ENCODE data around the gene DNM2.

DNA sequence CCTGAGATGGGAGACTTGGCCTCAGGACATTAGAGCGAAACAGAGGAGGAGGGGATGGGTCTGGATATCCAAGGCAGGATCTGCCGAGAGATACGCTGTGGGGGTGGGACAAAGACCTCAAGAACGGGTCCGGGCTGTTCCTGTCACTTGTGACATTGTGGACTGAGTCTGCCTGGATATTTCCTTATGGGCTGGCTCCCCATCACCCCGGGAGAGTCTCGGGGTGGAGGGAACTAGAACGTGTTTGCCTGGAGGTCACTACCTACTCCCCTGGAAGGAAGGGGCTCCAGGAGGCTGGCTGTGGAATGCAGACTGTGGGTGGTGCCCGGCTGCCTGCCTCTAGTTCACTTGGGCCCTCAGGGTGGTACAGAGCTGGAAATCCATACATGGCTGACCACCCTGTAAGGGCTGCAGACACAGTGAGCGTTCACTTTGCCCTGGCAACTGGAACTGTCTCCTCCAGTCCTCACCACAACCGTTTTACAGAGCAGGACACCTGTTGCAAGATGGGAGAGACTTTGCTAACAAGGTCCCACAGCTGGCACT lies 26.4 kb downstream of the DNM2 start:
- TF ChIP-seq EP300 (IDR thresholded peaks at IDR 0.05; ENCODE audit: borderline replicate concordance in 1 of 2, control insufficient read depth in 1 of 2, low read depth in 2 of 2, low read length in 2 of 2) (no peak), BRCA1 (IDR thresholded peaks at IDR 0.05; ENCODE audit: low read depth, low read length) (no peak), ETV6 (conservative IDR thresholded peaks at IDR 0.05 in 1 of 2, IDR thresholded peaks at IDR 0.05 in 1 of 2; ENCODE audit: borderline replicate concordance in 1 of 2, low read depth in 1 of 2) (no peak), POLR2A (IDR thresholded peaks at IDR 0.05; ENCODE audit: low read depth, low read length) (no peak), NFYA (IDR thresholded peaks at IDR 0.05; ENCODE audit: borderline replicate concordance, low read depth, low read length) (no peak), ATF2 (IDR thresholded peaks at IDR 0.05; ENCODE audit: low read length) (no peak), SMAD5 (IDR thresholded peaks at IDR 0.05; ENCODE audit: low read depth) (no peak), TAF1 (IDR thresholded peaks at IDR 0.05; ENCODE audit: borderline replicate concordance, low read depth, low read length) (no peak), YY1 (IDR thresholded peaks at IDR 0.05; ENCODE audit: low read depth, low read length) (no peak), EZH2 (IDR thresholded peaks at IDR 0.05; ENCODE audit: borderline replicate concordance, control insufficient read depth, low read depth, low read length) (no peak), REST (IDR thresholded peaks at IDR 0.05; ENCODE audit: low read depth, low read length) (no peak)
- TF ChIP-seq, protein P1, sequence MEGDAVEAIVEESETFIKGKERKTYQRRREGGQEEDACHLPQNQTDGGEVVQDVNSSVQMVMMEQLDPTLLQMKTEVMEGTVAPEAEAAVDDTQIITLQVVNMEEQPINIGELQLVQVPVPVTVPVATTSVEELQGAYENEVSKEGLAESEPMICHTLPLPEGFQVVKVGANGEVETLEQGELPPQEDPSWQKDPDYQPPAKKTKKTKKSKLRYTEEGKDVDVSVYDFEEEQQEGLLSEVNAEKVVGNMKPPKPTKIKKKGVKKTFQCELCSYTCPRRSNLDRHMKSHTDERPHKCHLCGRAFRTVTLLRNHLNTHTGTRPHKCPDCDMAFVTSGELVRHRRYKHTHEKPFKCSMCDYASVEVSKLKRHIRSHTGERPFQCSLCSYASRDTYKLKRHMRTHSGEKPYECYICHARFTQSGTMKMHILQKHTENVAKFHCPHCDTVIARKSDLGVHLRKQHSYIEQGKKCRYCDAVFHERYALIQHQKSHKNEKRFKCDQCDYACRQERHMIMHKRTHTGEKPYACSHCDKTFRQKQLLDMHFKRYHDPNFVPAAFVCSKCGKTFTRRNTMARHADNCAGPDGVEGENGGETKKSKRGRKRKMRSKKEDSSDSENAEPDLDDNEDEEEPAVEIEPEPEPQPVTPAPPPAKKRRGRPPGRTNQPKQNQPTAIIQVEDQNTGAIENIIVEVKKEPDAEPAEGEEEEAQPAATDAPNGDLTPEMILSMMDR (IDR thresholded peaks at IDR 0.05 in 2 of 3, conservative IDR thresholded peaks at IDR 0.05 in 1 of 3; ENCODE audit: control insufficient read depth in 2 of 3, extremely low read depth in 1 of 3, insufficient read depth in 1 of 3, low read depth in 3 of 3, low read length in 3 of 3): no peak
- TF ChIP-seq, protein P2, sequence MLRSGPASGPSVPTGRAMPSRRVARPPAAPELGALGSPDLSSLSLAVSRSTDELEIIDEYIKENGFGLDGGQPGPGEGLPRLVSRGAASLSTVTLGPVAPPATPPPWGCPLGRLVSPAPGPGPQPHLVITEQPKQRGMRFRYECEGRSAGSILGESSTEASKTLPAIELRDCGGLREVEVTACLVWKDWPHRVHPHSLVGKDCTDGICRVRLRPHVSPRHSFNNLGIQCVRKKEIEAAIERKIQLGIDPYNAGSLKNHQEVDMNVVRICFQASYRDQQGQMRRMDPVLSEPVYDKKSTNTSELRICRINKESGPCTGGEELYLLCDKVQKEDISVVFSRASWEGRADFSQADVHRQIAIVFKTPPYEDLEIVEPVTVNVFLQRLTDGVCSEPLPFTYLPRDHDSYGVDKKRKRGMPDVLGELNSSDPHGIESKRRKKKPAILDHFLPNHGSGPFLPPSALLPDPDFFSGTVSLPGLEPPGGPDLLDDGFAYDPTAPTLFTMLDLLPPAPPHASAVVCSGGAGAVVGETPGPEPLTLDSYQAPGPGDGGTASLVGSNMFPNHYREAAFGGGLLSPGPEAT (IDR thresholded peaks at IDR 0.05; ENCODE audit: low read depth): no peak
